GM19438 (cell line): ENCODE data around the gene MEX3D.

Experiments used
- ATAC-seq: cut with Tn5 transposase; IDR thresholded peaks from one replicate; pipeline ENCODE4 v1.9.1; 2021; ENCODE audit warnings: low read depth; ENCODE audit not compliant: unreplicated experiment

MEX3D gene

DNA sequence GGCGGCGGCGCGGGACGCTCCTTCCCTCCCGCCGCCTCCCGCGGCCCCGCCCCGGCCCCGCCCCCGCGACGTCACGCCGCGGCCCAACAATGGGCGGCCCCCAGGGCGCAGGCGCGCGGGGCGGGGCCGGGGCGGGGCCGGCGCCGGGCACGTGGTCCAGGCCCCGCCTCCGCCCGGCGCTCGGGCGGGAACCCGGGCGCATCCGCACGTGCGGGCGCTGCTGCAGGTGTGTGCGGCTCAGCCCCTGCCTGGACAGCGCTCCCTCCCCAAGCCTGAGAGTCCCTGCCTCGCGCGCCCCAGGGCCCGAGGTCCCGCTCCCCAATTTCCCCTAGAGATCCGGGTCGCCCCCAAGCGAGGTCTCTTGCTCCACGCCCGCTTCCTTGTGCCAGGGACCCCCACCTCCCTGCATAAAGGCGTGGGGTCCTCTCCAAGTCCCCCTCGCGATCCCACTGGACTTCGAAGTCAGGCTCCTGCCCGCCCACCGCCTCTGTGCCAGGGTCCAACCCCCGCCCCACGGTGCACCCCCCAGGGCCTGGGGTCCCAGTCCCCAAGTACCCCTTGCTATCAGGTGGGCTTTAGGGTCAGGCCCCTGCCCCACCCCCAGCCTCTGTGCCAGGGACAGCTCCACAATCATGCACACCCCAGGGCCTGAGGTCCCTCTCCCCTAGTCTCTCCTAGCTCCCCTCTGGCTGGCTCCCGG lies at the start of gene MEX3D:
Gene MEX3D (minus strand): TSS at position 6 of the 700 bp plus-strand sequence. CDS start 267 bp downstream, outside the sequence.
- peak; percentile 59 for ATAC-seq

DNA sequence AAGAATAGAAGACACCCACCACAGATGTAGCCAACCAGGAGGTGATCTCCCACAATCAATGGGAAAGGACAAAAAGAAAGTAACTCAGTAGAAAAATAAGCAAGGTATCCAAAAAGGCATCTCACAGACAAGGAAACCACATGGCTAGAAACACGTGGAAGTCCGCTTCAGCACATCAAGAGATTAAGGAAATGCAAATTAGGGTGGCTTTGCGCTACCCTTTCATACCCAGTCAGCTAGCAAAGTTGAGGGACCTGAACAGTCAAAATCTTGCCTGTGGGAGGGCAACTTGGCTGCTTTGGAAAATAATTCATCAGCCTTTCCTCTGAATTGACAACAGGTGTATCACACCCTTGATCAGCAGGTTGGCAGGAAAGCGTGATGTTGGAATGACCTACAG lies 48.8 kb upstream of the MEX3D start:
- ATAC-seq = no peak

DNA sequence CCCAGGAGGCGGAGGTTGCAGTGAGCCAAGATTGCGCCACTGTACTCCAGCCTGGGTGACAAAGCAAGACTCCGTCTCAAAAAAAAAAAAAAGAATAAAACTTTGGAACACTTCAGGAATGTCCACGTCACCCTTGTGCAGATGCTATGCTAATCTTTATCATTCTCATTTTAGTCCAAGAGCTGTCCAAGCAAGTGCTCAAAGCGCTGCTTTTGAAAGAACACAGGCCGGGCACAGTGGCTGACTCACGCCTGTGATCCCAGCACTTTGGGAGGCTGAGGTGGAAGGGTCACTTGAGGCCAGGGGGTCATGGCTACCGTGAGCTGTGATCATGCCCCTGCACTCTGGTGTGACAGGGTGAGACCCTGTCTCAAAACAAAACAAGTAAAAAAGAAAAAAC lies 48.3 kb upstream of the MEX3D start:
- ATAC-seq = no peak

DNA sequence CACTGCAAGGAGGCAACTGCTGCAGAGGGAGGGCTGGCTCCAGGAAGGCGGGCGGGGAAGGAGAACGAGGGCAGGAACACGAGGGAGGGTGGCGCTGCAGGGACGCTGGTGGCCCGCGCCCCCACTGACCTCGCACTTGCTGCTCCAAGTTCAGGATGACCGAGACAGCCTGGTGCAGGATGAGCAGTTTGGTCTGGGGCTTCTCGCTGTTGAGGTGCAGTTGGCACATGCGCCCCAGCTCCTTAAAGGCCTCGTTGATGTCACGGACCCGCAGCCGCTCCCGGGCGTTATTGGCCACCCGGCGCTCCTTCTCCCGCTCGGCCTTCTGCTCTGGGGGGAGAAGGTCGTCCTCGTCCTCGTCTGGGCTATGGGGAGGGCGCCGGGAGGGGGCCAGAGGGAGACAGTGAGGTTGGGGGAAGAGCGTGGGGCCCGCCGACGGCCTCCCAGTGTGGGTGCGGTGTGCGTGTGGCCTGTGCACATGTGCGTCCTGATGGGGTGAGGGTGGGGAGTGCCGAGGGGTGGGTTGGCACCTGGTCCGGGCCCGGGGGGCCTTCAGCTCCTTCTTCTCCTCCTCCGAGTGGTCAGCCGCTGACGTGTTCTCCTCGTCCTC lies 47.1 kb upstream of the MEX3D start:
- no peak for ATAC-seq

DNA sequence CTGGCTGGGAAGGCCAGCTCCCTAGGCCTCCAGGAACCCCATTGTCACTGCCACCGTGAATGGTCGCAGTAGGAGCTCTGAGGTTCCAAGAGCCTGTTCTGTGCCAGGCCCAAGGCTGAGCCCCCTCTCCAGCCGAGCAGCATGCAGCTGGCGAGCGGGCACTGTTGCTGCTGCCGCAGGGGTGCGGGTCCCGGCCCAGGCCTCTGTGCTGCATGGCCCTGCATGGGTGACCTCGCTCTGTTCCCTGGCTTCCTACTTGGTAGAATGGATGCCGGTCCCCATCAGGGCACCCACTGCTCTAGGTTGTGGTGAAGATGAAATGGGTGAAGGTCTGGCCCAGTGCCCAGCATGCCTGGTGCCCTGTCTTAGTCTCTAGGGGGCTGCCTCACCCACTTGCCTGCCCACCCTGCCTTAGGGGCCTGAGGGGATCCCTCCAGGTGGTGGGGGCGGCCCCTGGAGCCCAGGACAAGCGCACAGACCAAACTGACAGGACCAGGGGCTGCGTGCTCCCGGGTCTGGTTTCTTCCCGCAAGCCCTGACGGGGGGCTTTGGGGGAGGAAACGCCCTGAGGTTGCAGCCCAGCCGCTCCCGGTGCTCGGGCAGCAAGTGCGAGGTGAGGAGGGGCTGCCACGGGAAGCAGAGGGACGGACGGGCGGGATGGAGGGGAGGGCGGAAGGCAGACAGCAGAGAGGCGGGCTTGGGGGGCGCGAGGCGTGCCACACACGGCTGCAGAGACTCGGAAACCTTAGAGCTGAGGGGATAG lies 45.9 kb upstream of the MEX3D start:
- no peak for ATAC-seq

DNA sequence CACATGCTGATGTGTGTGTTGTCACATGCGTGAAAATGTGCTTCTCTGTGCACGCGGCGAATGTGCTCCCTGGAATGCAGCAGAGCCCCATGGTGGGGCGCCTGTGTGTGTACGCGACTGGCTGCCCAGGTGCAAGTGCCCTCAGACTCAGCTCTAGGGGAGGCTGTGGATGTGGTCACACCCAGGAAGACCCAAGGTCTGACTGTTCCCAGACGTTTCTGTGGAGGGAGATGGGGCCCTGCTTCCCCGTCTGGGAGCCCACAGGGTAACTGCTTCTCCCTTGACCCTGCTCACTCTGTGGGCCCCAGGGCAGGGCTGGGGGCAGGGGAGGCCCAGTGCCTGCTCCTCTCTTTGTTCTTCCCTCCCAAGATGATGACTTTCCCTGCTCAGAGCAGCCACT lies 45.0 kb upstream of the MEX3D start:
- ATAC-seq = no peak

DNA sequence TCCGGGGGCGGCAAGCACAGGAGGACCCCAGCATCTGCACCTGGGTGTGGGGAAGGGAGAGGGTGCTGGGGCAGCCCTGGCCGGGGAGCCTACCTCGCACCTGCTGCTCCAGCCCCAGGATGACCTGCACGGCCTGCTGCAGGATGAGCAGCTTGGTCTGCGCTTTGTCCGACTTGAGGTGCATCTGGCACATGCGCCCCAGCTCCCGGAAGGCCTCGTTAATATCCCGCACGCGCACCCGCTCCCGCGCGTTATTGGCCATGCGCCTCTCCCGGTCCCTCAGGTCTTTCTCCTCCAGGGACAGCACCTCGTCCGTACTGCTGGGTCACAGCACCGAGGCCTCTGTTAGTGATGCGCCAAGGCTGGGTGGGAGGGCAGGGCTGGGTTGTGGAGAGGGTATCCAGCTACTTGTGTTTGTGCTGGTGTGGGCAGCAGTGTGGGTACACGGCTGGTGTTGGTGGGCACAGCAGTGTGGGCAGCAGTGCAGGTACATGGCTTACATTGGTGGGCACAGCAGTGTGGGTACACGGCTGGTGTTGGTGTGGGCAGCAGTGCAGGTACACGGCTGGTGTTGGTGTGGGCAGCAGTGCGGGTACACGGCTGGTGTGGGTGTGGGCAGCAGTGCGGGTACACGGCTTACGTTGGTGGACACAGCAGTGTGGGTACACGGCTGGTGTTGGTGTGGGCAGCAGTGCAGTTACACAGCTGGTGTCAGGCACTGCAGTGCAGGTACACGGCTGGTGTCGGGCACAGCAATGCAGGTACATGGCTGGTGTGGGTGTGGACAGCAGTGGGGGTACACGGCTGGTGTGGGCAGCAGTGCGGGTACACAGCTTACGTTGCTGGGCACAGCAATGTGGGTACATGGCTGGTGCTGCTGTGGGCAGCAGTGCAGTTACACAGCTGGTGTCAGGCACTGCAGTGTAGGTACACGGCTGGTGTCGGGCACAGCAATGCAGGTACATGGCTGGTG lies 44.3 kb upstream of the MEX3D start:
- ATAC-seq = no peak

DNA sequence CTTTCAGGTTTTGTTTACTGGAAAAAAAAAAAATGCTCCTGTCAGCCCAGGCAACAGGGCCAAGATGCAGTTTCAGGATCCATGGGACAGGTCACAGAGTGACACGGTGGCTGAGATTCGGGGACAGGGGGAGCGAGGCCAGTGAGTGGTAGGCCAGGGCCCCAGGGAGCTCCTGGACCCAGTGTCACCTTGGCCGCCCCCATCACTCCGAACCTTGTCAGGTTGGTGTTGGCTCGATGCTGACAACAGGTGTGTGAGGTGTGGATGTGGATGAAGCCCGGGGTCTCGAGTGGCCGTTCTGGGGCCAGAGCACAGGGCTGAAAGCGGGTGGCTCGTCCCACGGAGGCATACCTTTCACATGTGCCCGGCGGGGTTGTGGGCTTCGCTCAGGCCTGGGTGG lies 43.2 kb upstream of the MEX3D start:
- no peak for ATAC-seq

DNA sequence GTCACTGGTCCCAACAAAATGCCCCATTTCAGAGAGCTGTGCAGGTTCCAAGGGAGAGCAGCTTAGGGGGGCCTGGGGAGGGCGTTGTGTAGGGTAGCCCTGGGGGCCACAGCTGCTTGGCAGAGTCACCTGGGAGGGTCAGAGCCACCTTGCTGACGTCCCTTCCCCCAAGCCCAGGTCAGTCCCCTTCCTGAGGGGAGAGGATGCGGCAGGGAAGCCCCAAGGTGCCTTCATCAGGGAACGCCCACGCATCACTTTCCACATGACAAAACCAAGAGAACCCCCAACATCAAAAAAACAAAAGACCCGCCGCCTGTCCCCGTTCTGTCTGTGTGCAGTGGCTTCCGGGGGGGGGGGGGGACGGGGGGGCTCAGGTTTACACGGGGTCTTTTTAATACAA lies 42.5 kb upstream of the MEX3D start:
- no peak for ATAC-seq

DNA sequence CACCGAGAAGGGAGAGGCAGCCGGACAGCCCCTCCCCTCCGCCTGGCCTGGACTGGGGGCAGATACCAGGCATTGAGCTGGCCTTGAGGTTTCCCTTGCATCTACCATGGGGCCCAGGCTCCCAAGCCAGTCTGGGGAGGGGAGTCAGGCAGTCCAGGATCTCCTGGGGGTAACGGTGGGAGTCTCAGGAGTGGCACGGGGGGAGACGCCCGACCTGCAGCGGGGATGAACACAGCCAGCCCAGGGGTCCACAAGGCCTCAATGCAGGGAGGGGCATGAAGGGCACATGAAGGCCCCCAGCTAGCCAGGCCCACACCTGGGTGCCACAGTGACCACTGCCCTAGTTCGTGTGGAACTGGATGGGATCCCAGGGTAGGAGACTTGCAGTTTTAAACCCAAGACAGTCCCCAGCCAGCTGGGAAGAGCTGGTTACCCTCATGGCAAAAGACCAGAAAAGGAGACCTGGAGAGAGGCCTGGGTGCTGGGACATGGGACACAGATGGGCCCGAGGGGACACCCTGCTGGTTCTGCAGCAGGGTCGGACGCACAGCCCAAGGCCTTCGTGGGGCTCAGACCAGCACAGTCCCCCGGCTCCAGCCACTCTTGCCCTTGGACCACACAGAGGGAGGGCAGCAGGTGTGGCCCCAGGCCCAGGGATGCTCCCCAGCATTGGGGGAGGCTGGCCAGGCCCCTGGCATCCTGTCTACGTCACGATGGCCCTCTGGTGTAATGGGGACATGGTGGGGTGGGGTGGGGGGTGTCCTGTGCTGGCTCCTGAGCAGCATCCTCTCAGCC lies 41.8 kb upstream of the MEX3D start:
- ATAC-seq = no peak

DNA sequence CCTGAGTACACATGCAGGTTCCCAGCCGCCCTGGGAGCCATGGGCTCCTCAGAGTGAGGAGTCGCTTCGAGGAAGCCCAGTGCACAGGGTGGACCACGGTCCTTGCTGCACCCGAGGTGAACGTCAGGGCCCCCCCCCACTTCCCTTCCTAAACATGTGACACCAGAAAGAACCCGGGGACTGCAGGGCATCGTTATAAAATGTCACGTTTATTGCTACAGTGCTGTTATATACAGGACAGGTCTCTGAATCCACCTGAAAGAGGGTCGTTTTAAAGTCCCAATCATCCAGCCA lies 40.9 kb upstream of the MEX3D start:
- no peak for ATAC-seq

DNA sequence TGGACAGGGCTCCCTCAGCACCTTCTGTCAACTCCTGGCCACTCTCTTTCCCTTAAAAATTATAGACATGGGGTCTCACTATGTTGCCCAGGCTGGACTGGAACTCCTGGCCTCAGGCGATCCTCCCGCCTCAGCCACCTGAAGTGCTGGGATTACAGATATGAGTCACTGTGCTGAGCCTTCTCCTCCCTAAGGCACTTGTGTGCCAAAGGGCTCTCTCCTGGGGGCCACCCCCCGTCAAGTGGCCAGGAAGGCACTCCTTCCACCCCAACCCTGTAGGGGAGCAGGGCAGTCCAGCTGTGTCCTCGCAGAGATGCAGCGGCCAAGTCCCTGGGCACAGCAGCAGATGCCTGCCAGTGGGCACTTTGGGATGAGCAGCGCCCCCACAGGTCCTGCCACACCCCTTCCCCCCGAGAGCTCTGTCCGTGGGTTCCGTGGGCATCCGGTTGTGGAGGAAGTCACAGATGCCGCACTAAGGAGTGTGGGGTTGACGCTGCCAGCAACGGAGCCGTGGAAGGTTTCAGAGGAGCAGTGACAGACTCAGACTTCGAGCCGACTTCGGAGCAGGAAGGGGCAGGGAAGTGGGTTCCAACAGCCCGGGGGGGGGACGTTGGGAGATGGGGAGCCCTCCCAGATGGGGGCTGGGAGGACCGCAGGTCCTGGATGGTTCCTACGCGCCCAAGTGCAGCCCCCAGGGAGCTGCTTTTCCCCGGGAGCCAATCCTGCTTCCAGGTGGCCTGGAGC lies 40.4 kb upstream of the MEX3D start:
- no peak for ATAC-seq

DNA sequence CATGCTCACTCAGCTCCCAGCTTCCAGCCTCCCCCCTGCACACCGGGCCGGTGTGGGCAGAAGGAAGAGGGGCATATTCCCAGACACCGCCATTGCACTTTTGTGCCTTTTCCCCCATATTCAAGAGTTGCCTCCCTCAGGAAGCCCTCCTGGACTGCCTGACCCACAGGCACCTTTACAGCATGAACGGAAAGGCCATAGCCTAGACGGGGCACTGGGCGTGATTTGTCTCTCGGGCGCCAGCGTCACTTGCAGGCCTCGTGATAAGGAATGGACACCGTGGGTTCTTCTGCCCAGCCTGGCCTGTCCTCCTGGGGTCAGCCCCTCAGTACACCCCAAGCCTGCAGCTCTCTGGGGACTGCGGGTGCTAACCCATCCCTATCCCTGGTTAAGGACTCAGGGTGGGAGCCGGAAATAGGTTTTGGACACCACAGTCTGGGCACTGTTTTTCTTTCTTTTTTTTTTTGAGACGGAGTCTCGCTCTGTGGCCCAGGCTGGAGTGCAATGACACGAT lies 38.1 kb upstream of the MEX3D start:
- no peak for ATAC-seq

DNA sequence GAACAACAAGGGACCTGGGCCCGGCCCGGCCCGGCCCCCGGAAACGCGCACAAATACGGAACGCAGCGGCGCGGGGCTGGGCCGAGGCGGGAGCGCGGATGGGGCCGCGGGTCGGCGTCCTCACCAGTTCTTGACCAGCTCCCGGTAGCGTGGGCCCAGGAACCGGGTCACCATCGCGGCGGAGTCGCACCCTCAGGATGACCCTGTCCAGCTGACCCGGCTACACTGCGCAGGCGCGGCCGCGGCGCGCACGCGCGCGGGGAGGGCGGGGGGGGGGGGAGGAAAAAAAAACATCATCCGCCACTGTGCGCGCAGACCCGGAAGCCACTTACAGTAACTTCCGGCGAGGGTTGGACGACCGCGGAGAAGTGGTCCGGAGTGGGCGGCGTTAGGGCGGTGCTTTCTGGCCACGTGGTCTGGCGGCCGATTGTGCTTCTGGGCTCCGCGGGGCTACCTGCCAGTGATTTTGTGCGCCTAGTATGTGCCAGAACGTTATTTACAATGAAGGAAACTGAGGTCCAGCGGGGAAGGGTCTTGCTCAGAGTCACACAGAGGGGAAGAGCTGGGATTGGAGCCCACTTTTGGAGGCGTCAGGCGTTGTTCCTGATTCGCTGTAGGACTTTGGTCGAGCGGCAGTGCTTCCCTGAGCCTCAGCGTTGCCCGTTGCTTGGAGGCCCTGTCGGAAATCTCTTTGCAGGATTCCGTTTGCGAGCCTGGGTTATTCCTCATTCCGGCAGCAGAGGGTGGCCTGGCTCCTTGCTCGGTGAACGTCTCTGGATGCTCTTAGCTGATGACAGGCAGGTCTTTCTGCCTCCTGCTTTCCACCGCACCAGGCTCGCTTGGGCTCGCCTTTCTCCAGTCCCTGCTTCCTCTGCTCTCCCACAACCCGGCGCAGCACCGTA lies 37.4 kb upstream of the MEX3D start, which contains the start of gene UQCR11:
Gene UQCR11 (minus strand): TSS at position 227 of the 902 bp plus-strand sequence. CDS start 53 bp downstream, at position 174.
- peak; percentile 72 for ATAC-seq

DNA sequence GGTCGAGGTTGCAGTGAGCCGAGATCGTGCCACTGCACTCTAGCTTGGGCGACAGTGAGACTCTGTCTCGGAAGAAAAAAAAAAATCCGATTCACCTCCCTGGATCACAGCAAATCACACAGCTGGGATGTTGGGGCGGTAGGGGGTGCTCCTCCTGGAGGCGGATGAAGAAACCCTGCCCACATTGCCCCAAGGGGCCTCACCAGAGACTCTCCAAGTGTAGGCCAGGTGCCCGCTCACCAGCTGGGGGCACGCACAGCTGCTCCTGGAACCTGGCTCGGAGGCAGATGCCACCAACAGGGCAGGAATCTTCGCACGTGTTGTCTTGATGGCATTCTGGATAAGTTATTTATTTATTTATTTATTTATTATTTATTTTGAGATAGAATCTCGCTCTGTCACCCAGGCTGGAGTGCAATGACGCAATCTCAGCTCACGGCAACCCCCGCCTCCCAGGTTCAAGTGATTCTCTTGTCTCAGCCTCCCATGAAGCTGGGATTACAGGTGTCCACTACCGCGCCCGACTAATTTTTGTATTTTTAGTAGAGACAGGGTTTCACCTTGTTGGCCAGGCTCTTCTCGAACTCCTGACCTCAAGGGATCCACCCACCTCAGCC lies 34.1 kb upstream of the MEX3D start:
- no peak for ATAC-seq

DNA sequence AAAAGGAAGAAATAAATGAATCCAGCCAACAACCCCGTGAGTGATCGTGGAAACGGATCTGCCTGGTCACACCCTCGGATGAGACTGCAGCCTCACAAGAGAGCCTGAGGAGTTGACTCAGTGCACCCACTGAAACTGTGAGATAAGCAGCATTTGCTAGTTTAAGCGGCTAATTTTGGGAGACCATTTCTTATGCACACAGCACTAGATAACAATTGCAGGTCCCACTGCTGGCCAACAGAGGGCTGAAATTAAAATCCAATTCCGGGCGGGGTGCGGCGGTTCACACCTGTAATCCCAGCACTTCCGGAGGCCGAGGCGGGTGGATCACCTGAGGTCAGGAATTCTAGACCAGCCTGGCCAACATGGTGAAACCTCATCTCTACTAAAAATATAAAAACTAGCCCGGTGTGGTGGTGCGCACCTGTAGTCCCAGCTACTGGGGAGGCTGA lies 33.5 kb upstream of the MEX3D start:
- no peak for ATAC-seq

DNA sequence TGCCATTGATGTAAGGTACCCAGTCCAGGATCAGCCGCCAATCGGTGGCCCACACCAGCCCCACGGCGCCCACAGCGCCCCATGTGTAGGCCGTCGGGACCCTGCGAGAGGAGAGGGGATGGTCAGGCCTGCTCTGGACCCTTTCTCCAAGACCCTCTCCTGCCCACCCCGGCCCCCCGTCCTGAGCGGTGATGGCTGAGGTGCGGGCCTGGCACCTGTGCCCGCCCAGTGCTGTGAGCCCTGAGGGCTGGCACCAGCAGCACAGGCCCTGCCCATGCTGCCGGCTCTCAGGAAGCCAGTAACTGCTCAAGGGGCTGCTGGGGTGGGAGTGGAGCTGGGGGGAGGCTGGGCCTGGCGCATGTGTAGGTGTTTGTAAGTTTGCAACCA lies 31.3 kb upstream of the MEX3D start:
- no peak for ATAC-seq
